ENCODE data around the gene TAS2R20. TPM values are rescaled to one million over a fixed set of nuclear protein-coding genes. Genes with fewer than 3 reads are reported as not detected.
"Not testable (repeated sequence)": the region's sequence is repeated elsewhere in the genome, so short reads cannot be mapped to it uniquely, and the experiment has no call there.

TAS2R20 gene
- total RNA-seq (1 to 10 TPM in 1 of 2 experiments, under 1 TPM in 1; 0.75 to 1.0 TPM), total RNA-seq (0.12 to 10.7 (median 2.0) reads per million in 172 experiments)
- polyA plus RNA-seq (2013, experiment 1 of 2): 2.6 TPM
- 1.5 TPM for polyA plus RNA-seq (2013, experiment 2 of 2)

GRCh38 chr12:10998204-10998603 is at the start of gene TAS2R20:
Gene TAS2R20, minus strand, starts transcription at chr12:10998304. Its CDS starts 429 bp downstream, at chr12:10997875.
- H3K27ac ChIP-seq (ENCODE audit: low read depth in 1 of 2, low read length in 2 of 2): no peak within 1 kb of the TSS
- ATAC-seq (ENCODE audit: poor library complexity): no peak
- no peak for DNase-seq
- H3K27me3 ChIP-seq (ENCODE audit: control insufficient read depth in 1 of 2, insufficient read depth in 2 of 2, low read length in 2 of 2): no peaks in the 10 kb centered on the region
- peaks cover 52% of the 10 kb centered on the region for H3K36me3 Mint-ChIP-seq (ENCODE audit: low read depth)
- no peak within 1 kb of the TSS for H3K4me3 ChIP-seq (ENCODE audit: low read length)
- intact Hi-C loops (cut with DNase I, micrococcal nuclease): no loop called here
- H3K9me3 Mint-ChIP-seq: no peaks in the 10 kb centered on the region
- no peak for TF ChIP-seq CTCF (IDR thresholded peaks at IDR 0.05)
- H3K4me3 Mint-ChIP-seq: no peak within 1 kb of the TSS
- peaks cover 4% of the 10 kb centered on the region for H3K36me3 ChIP-seq (ENCODE audit: insufficient read depth, low read length)
- H3K4me1 Mint-ChIP-seq (ENCODE audit: low read depth): no peaks in the 10 kb centered on the region
- no peaks in the 10 kb centered on the region for H3K27me3 Mint-ChIP-seq
- no peak within 1 kb of the TSS for H3K27ac Mint-ChIP-seq
- no peaks in the 10 kb centered on the region for H3K4me1 ChIP-seq (ENCODE audit: insufficient read depth, low read length)
- POLR2A ChIA-PET: interaction anchor here (1.1 kb wide), 1 partner anchor 9 kb away, joined by 3 read pairs; no protein-coding TSS in a partner anchor
- CTCF ChIA-PET: no interaction called here
- H3K9me3 ChIP-seq (ENCODE audit: control insufficient read depth in 1 of 2, insufficient read depth in 1 of 2, low read length in 2 of 2): no peaks in the 10 kb centered on the region

GRCh38 chr12:11041366-11041765 is 43.3 kb upstream of the TAS2R20 start:
- DNase-seq; H3K27me3 ChIP-seq (ENCODE audit: control insufficient read depth in 1 of 2, insufficient read depth in 2 of 2, low read length in 2 of 2); H3K36me3 ChIP-seq (ENCODE audit: insufficient read depth, low read length); intact Hi-C loops (cut with DNase I, micrococcal nuclease); H3K9me3 Mint-ChIP-seq; H3K4me1 ChIP-seq (ENCODE audit: insufficient read depth, low read length); H3K4me3 Mint-ChIP-seq; H3K27me3 Mint-ChIP-seq; H3K4me3 ChIP-seq (ENCODE audit: low read length); H3K27ac Mint-ChIP-seq; ATAC-seq (ENCODE audit: poor library complexity); H3K9me3 ChIP-seq (ENCODE audit: control insufficient read depth in 1 of 2, insufficient read depth in 1 of 2, low read length in 2 of 2); H3K27ac ChIP-seq (ENCODE audit: low read depth in 1 of 2, low read length in 2 of 2); CTCF ChIA-PET; POLR2A ChIA-PET: not testable (repeated sequence)
- H3K4me1 Mint-ChIP-seq (ENCODE audit: low read depth): peaks cover 36% of the 10 kb centered on the region
- peaks cover 82% of the 10 kb centered on the region for H3K36me3 Mint-ChIP-seq (ENCODE audit: low read depth)

GRCh38 chr12:11040162-11040561 is 42.1 kb upstream of the TAS2R20 start:
- no peak for TF ChIP-seq CTCF (IDR thresholded peaks at IDR 0.05)
- ChIA-PET POLR2A (no interaction called here), CTCF (no interaction called here)
- H3K27ac ChIP-seq (ENCODE audit: low read depth in 1 of 2, low read length in 2 of 2): no peak overlapping the region
- H3K27ac Mint-ChIP-seq: no peak overlapping the region
- H3K4me3 ChIP-seq (ENCODE audit: low read length): no peak overlapping the region
- no peaks in the 10 kb centered on the region for H3K27me3 ChIP-seq (ENCODE audit: control insufficient read depth in 1 of 2, insufficient read depth in 2 of 2, low read length in 2 of 2)
- H3K36me3 Mint-ChIP-seq (ENCODE audit: low read depth): peaks cover 78% of the 10 kb centered on the region
- DNase-seq (no peak), ATAC-seq (ENCODE audit: poor library complexity) (no peak)
- no peaks in the 10 kb centered on the region for H3K27me3 Mint-ChIP-seq
- H3K9me3 Mint-ChIP-seq: peaks cover 3% of the 10 kb centered on the region
- H3K36me3 ChIP-seq (ENCODE audit: insufficient read depth, low read length): no peaks in the 10 kb centered on the region
- intact Hi-C loops (cut with DNase I, micrococcal nuclease): no loop called here
- no peaks in the 10 kb centered on the region for H3K9me3 ChIP-seq (ENCODE audit: control insufficient read depth in 1 of 2, insufficient read depth in 1 of 2, low read length in 2 of 2)
- H3K4me1 ChIP-seq (ENCODE audit: insufficient read depth, low read length): no peaks in the 10 kb centered on the region
- H3K4me1 Mint-ChIP-seq (ENCODE audit: low read depth): peaks cover 36% of the 10 kb centered on the region
- H3K4me3 Mint-ChIP-seq: no peak overlapping the region

GRCh38 chr12:11039171-11039570 is 41.1 kb upstream of the TAS2R20 start:
- Histone ChIP-seq H3K4me1 (ENCODE audit: insufficient read depth, low read length) (no peaks in the 10 kb centered on the region), H3K36me3 (ENCODE audit: insufficient read depth, low read length) (no peaks in the 10 kb centered on the region), H3K27me3 (ENCODE audit: control insufficient read depth in 1 of 2, insufficient read depth in 2 of 2, low read length in 2 of 2) (no peaks in the 10 kb centered on the region), H3K4me3 (ENCODE audit: low read length) (no peak overlapping the region), H3K27ac (ENCODE audit: low read depth in 1 of 2, low read length in 2 of 2) (no peak overlapping the region), H3K9me3 (ENCODE audit: control insufficient read depth in 1 of 2, insufficient read depth in 1 of 2, low read length in 2 of 2) (no peaks in the 10 kb centered on the region)
- TF ChIP-seq CTCF (IDR thresholded peaks at IDR 0.05): no peak
- Mint-ChIP-seq H3K9me3 (peaks cover 3% of the 10 kb centered on the region), H3K4me1 (ENCODE audit: low read depth) (peaks cover 32% of the 10 kb centered on the region), H3K27me3 (no peaks in the 10 kb centered on the region), H3K27ac (no peak overlapping the region), H3K4me3 (no peak overlapping the region), H3K36me3 (ENCODE audit: low read depth) (peaks cover 71% of the 10 kb centered on the region)
- intact Hi-C loops (cut with DNase I, micrococcal nuclease): no loop called here
- ChIA-PET CTCF (no interaction called here), POLR2A (no interaction called here)
- ATAC-seq (ENCODE audit: poor library complexity): no peak
- no peak for DNase-seq

GRCh38 chr12:11033959-11034358 is 35.9 kb upstream of the TAS2R20 start:
- POLR2A ChIA-PET; H3K36me3 ChIP-seq (ENCODE audit: insufficient read depth, low read length); CTCF ChIA-PET; H3K9me3 Mint-ChIP-seq; H3K27ac ChIP-seq (ENCODE audit: low read depth in 1 of 2, low read length in 2 of 2); H3K27me3 Mint-ChIP-seq; H3K4me3 Mint-ChIP-seq; H3K4me3 ChIP-seq (ENCODE audit: low read length); DNase-seq; H3K9me3 ChIP-seq (ENCODE audit: control insufficient read depth in 1 of 2, insufficient read depth in 1 of 2, low read length in 2 of 2); H3K4me1 Mint-ChIP-seq (ENCODE audit: low read depth); intact Hi-C loops (cut with DNase I, micrococcal nuclease); H3K27me3 ChIP-seq (ENCODE audit: control insufficient read depth in 1 of 2, insufficient read depth in 2 of 2, low read length in 2 of 2); H3K4me1 ChIP-seq (ENCODE audit: insufficient read depth, low read length); H3K27ac Mint-ChIP-seq; ATAC-seq (ENCODE audit: poor library complexity): not testable (repeated sequence)
- H3K36me3 Mint-ChIP-seq (ENCODE audit: low read depth): peaks cover 62% of the 10 kb centered on the region
